Activated CD8-positive, alpha-beta T cell treated with anti-CD3 and anti-CD28 coated beads for 36 hours (primary cell): ENCODE results near the gene IL25. TPM values are rescaled to one million over a fixed set of nuclear protein-coding genes. Genes with fewer than 3 reads are reported as not detected.

Experiments used
- ATAC-seq: fragments of 200-7000 bp; cut with Tn5 transposase; one replicate; pipeline ENCODE4 v1.10.0; 2021; ENCODE audit warnings: mild to moderate bottlenecking, moderate library complexity
- CTCF ChIA-PET: fragments of 350-600 bp; sonication (Branson Sonifier 250); formaldehyde crosslinking; loops from one replicate; lab custom pipeline; 2021; ENCODE audit warnings: antibody characterized with exemption; lab: Charles Lee
- POLR2A ChIA-PET: fragments of 350-600 bp; sonication (Branson Sonifier 250); formaldehyde crosslinking; loops from one replicate; lab custom pipeline; 2021; ENCODE audit warnings: antibody characterized with exemption; lab: Charles Lee
- DNase-seq: peaks from one replicate; pipeline ENCODE4 v3.0.0-alpha.2; 2020
- H3K27ac Mint-ChIP-seq: one replicate; pipeline ENCODE4 v1.8.0; 2021; ENCODE audit warnings: mild to moderate bottlenecking, mixed read lengths
- H3K27me3 Mint-ChIP-seq: one replicate; pipeline ENCODE4 v1.8.0; 2021; ENCODE audit warnings: mixed read lengths
- H3K36me3 Mint-ChIP-seq: one replicate; pipeline ENCODE4 v1.8.0; 2021; ENCODE audit warnings: low read depth, mixed read lengths
- H3K4me1 Mint-ChIP-seq: one replicate; pipeline ENCODE4 v1.8.0; 2021; ENCODE audit warnings: low read depth, mixed read lengths
- H3K4me3 Mint-ChIP-seq: one replicate; pipeline ENCODE4 v1.8.0; 2021; ENCODE audit warnings: mild to moderate bottlenecking, moderate library complexity, mixed read lengths
- H3K9me3 Mint-ChIP-seq: one replicate; pipeline ENCODE4 v1.8.0; 2021; ENCODE audit warnings: mixed read lengths
- intact Hi-C: fragments of 100-400 bp; cut with micrococcal nuclease; formaldehyde crosslinking; loops from one replicate; pipeline ENCODE4 v1.10.0; 2022
- total RNA-seq, 2 experiments: library from RNA; stranded (reverse); gene quantifications; one replicate each; pipeline ENCODE4 v1.2.3, GENCODE V29; 2021
- TF ChIP-seq, protein P1 (sequence below): fragments of 200-600 bp; IDR thresholded peaks from one replicate; pipeline ENCODE4 v1.8.0; 2022; ENCODE audit warnings: antibody characterized with exemption, mild to moderate bottlenecking

The IL25 gene
- total RNA-seq, 2 experiments from 2014 or later = not detected

- POLR2A ChIA-PET = no interaction called here
- ATAC-seq (no peak), DNase-seq (no peak)
- Mint-ChIP-seq H3K27ac (no peak overlapping the region), H3K36me3 (no peaks in the 10 kb centered on the region), H3K9me3 (no peaks in the 10 kb centered on the region), H3K27me3 (no peaks in the 10 kb centered on the region), H3K4me3 (no peak overlapping the region), H3K4me1 (no peaks in the 10 kb centered on the region)
- intact Hi-C loops = no loop called here
- CTCF ChIA-PET = no interaction called here
- TF ChIP-seq, protein P1, sequence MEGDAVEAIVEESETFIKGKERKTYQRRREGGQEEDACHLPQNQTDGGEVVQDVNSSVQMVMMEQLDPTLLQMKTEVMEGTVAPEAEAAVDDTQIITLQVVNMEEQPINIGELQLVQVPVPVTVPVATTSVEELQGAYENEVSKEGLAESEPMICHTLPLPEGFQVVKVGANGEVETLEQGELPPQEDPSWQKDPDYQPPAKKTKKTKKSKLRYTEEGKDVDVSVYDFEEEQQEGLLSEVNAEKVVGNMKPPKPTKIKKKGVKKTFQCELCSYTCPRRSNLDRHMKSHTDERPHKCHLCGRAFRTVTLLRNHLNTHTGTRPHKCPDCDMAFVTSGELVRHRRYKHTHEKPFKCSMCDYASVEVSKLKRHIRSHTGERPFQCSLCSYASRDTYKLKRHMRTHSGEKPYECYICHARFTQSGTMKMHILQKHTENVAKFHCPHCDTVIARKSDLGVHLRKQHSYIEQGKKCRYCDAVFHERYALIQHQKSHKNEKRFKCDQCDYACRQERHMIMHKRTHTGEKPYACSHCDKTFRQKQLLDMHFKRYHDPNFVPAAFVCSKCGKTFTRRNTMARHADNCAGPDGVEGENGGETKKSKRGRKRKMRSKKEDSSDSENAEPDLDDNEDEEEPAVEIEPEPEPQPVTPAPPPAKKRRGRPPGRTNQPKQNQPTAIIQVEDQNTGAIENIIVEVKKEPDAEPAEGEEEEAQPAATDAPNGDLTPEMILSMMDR = no peak
Measured at GRCh38 chr14:23401291-23401690, 28.7 kb downstream of the IL25 start.

- ATAC-seq (no peak), DNase-seq (no peak)
- Mint-ChIP-seq H3K9me3 (no peaks in the 10 kb centered on the region), H3K27ac (no peak overlapping the region), H3K36me3 (no peaks in the 10 kb centered on the region), H3K27me3 (no peaks in the 10 kb centered on the region), H3K4me3 (no peak overlapping the region), H3K4me1 (no peaks in the 10 kb centered on the region)
- TF ChIP-seq, protein P1 = no peak
- intact Hi-C loops = no loop called here
- ChIA-PET CTCF (no interaction called here), POLR2A (no interaction called here)
Measured at GRCh38 chr14:23402296-23403138, 29.9 kb downstream of the IL25 start.

GRCh38 chr14:23403139-23403438 is 30.5 kb downstream of the IL25 start:
- CTCF ChIA-PET = no interaction called here
- TF ChIP-seq, protein P1 = no peak
- Mint-ChIP-seq H3K27me3 (no peaks in the 10 kb centered on the region), H3K36me3 (no peaks in the 10 kb centered on the region), H3K9me3 (no peaks in the 10 kb centered on the region), H3K27ac (no peak overlapping the region), H3K4me3 (no peak overlapping the region), H3K4me1 (no peaks in the 10 kb centered on the region)
- ATAC-seq (no peak), DNase-seq (no peak)
- intact Hi-C loops = no loop called here
- POLR2A ChIA-PET = no interaction called here

DNA sequence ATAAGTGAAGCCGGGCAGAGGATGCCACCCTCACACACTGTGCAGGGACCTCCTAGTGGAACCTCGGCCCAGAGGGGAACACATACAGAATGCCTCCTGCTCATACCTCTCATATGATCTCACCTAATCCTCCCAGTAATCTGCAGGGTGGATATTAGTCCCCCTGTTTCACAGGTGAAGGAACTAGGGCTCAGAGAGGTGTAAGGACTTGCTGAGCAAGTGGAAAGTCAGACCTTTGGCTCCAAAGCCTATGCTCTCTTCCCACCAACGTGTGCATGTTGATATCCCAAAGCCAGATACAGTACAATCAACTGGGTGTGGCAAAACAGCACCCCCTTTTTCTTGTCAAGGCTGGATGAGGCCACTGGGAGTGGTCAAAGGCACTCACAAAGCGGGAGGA is 31.3 kb downstream of the IL25 start:
- intact Hi-C loops = no loop called here
- Mint-ChIP-seq H3K27me3 (no peaks in the 10 kb centered on the region), H3K4me3 (no peak overlapping the region), H3K36me3 (no peaks in the 10 kb centered on the region), H3K4me1 (no peaks in the 10 kb centered on the region), H3K9me3 (no peaks in the 10 kb centered on the region), H3K27ac (no peak overlapping the region)
- ChIA-PET POLR2A (no interaction called here), CTCF (no interaction called here)
- TF ChIP-seq, protein P1 = no peak
- DNase-seq (no peak), ATAC-seq (no peak)

GRCh38 chr14:23404331-23404900 is 31.8 kb downstream of the IL25 start:
- Mint-ChIP-seq H3K4me3 (no peak overlapping the region), H3K4me1 (no peaks in the 10 kb centered on the region), H3K27me3 (no peaks in the 10 kb centered on the region), H3K9me3 (no peaks in the 10 kb centered on the region), H3K36me3 (no peaks in the 10 kb centered on the region), H3K27ac (no peak overlapping the region)
- POLR2A ChIA-PET = no interaction called here
- no peak for DNase-seq
- intact Hi-C loops = no loop called here
- CTCF ChIA-PET = no interaction called here
- TF ChIP-seq, protein P1 = no peak
- ATAC-seq = no peak
